Measurements from ENCODE around the gene UQCC5. TPM values are rescaled to one million over a fixed set of nuclear protein-coding genes. Genes with fewer than 3 reads are reported as not detected.

The UQCC5 gene
- total and polyA plus RNA-seq, 4 donors, result 3.3 to 39.9 (median 6.8) TPM

DNA sequence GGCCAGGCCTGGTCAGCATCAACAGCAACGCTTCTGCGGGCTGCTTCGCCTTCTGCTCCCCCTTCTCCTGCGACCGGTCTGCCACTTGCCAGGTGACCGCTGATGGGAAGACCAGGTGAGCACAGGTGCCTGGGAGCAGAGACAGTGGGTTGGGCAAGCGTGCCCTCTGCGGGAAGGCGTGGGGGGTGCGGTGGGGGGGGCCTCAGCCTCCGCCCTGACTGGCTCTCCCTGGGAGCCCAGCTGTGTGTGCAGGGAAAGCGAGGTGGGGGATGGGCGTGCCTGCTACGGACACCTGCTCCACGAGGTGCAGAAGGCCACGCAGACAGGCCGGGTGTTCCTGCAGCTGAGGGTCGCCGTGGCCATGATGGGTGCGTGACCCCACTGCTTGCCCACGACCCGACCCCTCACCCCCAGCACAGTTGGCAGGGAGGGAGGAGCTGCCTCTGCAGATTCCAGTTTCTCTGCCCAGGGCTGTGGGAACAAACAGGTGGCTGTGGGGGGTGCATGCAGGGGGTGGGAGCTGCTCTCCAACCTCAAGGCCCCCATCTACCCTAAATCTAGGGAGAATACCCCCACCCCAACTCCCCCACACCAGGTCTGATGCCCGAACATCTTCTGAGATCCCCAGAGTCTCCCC lies 32.5 kb upstream of the UQCC5 start:
- H3K9me3 ChIP-seq (ENCODE audit: control insufficient read depth in 4 of 4, low read length in 3 of 4), result no peaks in the 10 kb centered on the region
- H3K27me3 ChIP-seq (ENCODE audit: control insufficient read depth in 4 of 4, insufficient read depth in 4 of 4, low read length in 3 of 4), result no peaks in the 10 kb centered on the region
- peaks cover 0 to 4% (median 0%) of the 10 kb centered on the region in 4 donors for H3K4me1 ChIP-seq (ENCODE audit: control insufficient read depth in 4 of 4, insufficient read depth in 4 of 4, low read length in 3 of 4)
- no peak overlapping the region for H3K9ac ChIP-seq (ENCODE audit: low read depth in 1 of 2, low read length in 2 of 2)
- H3K4me3 ChIP-seq (ENCODE audit: low read depth in 1 of 3, low read length in 3 of 3), result no peak overlapping the region
- no peak for DNase-seq (ENCODE audit: low spot score)
- no peak overlapping the region for H3K27ac ChIP-seq (ENCODE audit: low read depth in 1 of 2, low read length in 2 of 2)
- TF ChIP-seq TAF1 (conservative IDR thresholded peaks at IDR 0.05) (no peak), EGR1 (IDR thresholded peaks at IDR 0.05; ENCODE audit: low read depth in 2 of 2) (no peak)
- no peaks in the 10 kb centered on the region for H3K36me3 ChIP-seq (ENCODE audit: control insufficient read depth in 4 of 4, insufficient read depth in 3 of 4, low read depth in 1 of 4, low read length in 3 of 4)
- 65% methylated on average over 23 of the region's 23 CpGs for WGBS

DNA sequence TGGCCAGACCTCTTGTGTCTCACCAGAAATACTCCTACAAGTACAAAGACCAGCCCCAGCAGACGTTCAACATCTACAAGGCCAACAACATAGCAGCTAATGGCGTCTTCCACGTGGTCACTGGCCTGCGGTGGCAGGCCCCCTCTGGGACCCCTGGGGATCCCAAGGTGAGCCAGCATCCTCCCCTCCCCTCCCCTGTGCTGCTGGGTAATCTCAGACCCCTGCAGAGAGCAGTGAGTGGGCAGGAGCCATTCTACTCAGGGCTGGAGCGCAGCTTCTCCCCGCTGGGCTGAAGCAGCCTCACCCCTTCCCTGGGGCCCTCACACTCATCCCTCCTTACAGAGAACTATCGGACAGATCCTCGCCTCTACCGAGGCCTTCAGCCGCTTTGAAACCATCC lies 31.4 kb upstream of the UQCC5 start:
- no peak overlapping the region for H3K27ac ChIP-seq (ENCODE audit: low read depth in 1 of 2, low read length in 2 of 2)
- H3K4me3 ChIP-seq (ENCODE audit: low read depth in 1 of 3, low read length in 3 of 3), result no peak overlapping the region
- H3K9ac ChIP-seq (ENCODE audit: low read depth in 1 of 2, low read length in 2 of 2), result no peak overlapping the region
- WGBS, result 87% methylated on average over 10 of the region's 10 CpGs
- H3K36me3 ChIP-seq (ENCODE audit: control insufficient read depth in 4 of 4, insufficient read depth in 3 of 4, low read depth in 1 of 4, low read length in 3 of 4), result no peaks in the 10 kb centered on the region
- TF ChIP-seq, protein P1, sequence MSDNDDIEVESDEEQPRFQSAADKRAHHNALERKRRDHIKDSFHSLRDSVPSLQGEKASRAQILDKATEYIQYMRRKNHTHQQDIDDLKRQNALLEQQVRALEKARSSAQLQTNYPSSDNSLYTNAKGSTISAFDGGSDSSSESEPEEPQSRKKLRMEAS (IDR thresholded peaks at IDR 0.05), result no peak
- TF ChIP-seq EGR1 (IDR thresholded peaks at IDR 0.05; ENCODE audit: low read depth in 2 of 2) (no peak), JUND (IDR thresholded peaks at IDR 0.05) (no peak), HNF4G (IDR thresholded peaks at IDR 0.05) (no peak), SP1 (IDR thresholded peaks at IDR 0.05) (no peak), HNF4A (conservative IDR thresholded peaks at IDR 0.05) (no peak), YY1 (IDR thresholded peaks at IDR 0.05) (no peak), RAD21 (IDR thresholded peaks at IDR 0.05) (no peak), TAF1 (conservative IDR thresholded peaks at IDR 0.05) (no peak), FOXA1 (IDR thresholded peaks at IDR 0.05) (no peak), GABPA (IDR thresholded peaks at IDR 0.05 in 1 of 2, conservative IDR thresholded peaks at IDR 0.05 in 1 of 2) (no peak), RXRA (IDR thresholded peaks at IDR 0.05) (no peak), NR2F2 (IDR thresholded peaks at IDR 0.05) (no peak), FOXA2 (IDR thresholded peaks at IDR 0.05) (no peak)
- TF ChIP-seq, protein P2, sequence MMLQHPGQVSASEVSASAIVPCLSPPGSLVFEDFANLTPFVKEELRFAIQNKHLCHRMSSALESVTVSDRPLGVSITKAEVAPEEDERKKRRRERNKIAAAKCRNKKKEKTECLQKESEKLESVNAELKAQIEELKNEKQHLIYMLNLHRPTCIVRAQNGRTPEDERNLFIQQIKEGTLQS (IDR thresholded peaks at IDR 0.05), result no peak
- TF ChIP-seq, protein P3, sequence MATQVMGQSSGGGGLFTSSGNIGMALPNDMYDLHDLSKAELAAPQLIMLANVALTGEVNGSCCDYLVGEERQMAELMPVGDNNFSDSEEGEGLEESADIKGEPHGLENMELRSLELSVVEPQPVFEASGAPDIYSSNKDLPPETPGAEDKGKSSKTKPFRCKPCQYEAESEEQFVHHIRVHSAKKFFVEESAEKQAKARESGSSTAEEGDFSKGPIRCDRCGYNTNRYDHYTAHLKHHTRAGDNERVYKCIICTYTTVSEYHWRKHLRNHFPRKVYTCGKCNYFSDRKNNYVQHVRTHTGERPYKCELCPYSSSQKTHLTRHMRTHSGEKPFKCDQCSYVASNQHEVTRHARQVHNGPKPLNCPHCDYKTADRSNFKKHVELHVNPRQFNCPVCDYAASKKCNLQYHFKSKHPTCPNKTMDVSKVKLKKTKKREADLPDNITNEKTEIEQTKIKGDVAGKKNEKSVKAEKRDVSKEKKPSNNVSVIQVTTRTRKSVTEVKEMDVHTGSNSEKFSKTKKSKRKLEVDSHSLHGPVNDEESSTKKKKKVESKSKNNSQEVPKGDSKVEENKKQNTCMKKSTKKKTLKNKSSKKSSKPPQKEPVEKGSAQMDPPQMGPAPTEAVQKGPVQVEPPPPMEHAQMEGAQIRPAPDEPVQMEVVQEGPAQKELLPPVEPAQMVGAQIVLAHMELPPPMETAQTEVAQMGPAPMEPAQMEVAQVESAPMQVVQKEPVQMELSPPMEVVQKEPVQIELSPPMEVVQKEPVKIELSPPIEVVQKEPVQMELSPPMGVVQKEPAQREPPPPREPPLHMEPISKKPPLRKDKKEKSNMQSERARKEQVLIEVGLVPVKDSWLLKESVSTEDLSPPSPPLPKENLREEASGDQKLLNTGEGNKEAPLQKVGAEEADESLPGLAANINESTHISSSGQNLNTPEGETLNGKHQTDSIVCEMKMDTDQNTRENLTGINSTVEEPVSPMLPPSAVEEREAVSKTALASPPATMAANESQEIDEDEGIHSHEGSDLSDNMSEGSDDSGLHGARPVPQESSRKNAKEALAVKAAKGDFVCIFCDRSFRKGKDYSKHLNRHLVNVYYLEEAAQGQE (IDR thresholded peaks at IDR 0.05), result no peak
- TF ChIP-seq, protein P4, sequence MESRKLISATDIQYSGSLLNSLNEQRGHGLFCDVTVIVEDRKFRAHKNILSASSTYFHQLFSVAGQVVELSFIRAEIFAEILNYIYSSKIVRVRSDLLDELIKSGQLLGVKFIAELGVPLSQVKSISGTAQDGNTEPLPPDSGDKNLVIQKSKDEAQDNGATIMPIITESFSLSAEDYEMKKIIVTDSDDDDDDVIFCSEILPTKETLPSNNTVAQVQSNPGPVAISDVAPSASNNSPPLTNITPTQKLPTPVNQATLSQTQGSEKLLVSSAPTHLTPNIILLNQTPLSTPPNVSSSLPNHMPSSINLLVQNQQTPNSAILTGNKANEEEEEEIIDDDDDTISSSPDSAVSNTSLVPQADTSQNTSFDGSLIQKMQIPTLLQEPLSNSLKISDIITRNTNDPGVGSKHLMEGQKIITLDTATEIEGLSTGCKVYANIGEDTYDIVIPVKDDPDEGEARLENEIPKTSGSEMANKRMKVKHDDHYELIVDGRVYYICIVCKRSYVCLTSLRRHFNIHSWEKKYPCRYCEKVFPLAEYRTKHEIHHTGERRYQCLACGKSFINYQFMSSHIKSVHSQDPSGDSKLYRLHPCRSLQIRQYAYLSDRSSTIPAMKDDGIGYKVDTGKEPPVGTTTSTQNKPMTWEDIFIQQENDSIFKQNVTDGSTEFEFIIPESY (IDR thresholded peaks at IDR 0.05), result no peak
- TF ChIP-seq, protein P5, sequence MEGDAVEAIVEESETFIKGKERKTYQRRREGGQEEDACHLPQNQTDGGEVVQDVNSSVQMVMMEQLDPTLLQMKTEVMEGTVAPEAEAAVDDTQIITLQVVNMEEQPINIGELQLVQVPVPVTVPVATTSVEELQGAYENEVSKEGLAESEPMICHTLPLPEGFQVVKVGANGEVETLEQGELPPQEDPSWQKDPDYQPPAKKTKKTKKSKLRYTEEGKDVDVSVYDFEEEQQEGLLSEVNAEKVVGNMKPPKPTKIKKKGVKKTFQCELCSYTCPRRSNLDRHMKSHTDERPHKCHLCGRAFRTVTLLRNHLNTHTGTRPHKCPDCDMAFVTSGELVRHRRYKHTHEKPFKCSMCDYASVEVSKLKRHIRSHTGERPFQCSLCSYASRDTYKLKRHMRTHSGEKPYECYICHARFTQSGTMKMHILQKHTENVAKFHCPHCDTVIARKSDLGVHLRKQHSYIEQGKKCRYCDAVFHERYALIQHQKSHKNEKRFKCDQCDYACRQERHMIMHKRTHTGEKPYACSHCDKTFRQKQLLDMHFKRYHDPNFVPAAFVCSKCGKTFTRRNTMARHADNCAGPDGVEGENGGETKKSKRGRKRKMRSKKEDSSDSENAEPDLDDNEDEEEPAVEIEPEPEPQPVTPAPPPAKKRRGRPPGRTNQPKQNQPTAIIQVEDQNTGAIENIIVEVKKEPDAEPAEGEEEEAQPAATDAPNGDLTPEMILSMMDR (IDR thresholded peaks at IDR 0.05; ENCODE audit: low read depth, low read length, missing input control), result no peak
- no peak for DNase-seq (ENCODE audit: low spot score)
- no peaks in the 10 kb centered on the region for H3K4me1 ChIP-seq (ENCODE audit: control insufficient read depth in 4 of 4, insufficient read depth in 4 of 4, low read length in 3 of 4)
- no peaks in the 10 kb centered on the region for H3K9me3 ChIP-seq (ENCODE audit: control insufficient read depth in 4 of 4, low read length in 3 of 4)
- H3K27me3 ChIP-seq (ENCODE audit: control insufficient read depth in 4 of 4, insufficient read depth in 4 of 4, low read length in 3 of 4), result no peaks in the 10 kb centered on the region

All from liver (tissue), 9 donors.